ENCODE measurements around the gene ANP32B. TPM values are rescaled to one million over a fixed set of nuclear protein-coding genes. Genes with fewer than 3 reads are reported as not detected.
A peak's percentile ranks its signal among the peaks of the same experiment; 100 is the strongest.

The ANP32B gene
- total RNA-seq, 1 donor from 2014 or later = 108 TPM

DNA sequence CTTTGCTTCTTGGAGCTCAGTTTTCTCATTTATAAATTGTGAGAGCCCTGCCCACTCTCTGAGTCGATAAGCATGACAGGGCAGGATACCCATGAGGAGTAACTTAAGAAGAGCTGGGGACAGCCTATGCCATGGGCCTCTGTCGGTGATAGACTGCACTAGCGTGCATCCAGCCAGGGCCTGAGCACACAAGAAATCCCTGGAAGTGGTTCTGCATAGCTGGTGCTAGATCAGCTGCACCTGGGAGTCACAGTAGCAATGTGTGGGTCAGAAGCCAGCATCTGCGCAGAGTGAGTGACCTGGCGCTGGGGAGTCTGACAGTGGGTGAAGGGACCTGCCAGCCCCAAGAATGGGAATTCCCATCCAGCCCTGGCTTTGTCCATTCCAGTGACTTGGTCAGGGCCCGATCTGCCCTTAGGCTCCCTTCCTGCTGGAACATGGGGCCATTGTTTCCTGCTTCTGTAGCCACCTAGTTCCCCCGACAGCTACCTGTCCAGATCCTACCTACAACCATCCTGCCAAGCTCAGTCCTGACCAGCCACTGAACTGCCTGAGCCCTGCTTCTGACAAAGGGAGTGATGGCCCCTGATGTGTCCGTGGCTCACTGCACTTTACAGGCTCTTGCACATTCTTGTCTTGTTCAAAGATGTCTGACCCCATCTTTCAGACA is 37.5 kb downstream of the ANP32B start:
- H3K27me3 Mint-ChIP-seq (ENCODE audit: unreplicated experiment) = peaks cover 2% of the 10 kb centered on the region
- no peaks in the 10 kb centered on the region for H3K9me3 Mint-ChIP-seq (ENCODE audit: unreplicated experiment)
- no peak for TF ChIP-seq CTCF (IDR thresholded peaks at IDR 0.05; ENCODE audit: unreplicated experiment)
- H3K4me3 Mint-ChIP-seq (ENCODE audit: unreplicated experiment) = no peak overlapping the region
- H3K27ac Mint-ChIP-seq (ENCODE audit: unreplicated experiment) = no peak overlapping the region
- H3K36me3 Mint-ChIP-seq (ENCODE audit: low read depth, unreplicated experiment) = peaks cover 11% of the 10 kb centered on the region
- DNase-seq (ENCODE audit: low spot score) = no peak
- H3K4me1 Mint-ChIP-seq (ENCODE audit: unreplicated experiment) = peaks cover 5% of the 10 kb centered on the region

DNA sequence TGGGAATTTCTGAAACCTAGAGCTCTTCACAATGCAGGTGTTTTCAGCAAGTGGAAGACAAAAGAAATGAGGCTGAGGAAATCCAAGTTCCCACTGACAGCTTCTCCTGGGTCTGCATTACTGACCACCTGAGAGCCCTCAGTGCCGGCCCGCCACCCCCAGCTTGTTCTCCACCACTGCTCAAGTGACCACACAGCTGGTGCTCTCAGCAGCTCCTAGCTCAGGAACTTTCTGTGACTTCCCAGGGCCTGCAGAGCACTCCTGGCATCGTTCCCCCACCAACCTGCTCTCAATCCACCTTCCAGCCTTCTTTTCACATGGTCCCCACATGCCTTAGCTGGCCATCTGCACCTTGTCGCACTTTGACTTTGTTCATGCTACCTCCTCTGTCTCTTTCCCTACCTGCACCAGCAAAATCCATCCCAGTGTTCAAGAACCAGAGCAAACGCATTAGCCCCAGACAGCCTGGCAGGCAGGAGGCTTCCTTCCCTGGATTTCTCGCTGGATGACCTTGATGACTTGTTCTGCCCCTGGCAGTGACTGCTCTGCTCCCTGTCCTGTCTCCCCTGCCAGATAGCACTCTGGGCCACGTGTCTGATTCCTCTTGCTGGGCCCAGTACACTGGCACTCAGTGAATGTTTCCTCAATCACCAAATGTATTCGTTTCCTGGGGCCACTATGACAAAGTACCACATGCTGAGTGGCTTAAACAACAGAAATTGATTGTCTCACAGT is 38.3 kb downstream of the ANP32B start:
- DNase-seq (ENCODE audit: low spot score) = no peak
- no peak overlapping the region for H3K27ac Mint-ChIP-seq (ENCODE audit: unreplicated experiment)
- no peak for TF ChIP-seq CTCF (IDR thresholded peaks at IDR 0.05; ENCODE audit: unreplicated experiment)
- no peaks in the 10 kb centered on the region for H3K9me3 Mint-ChIP-seq (ENCODE audit: unreplicated experiment)
- peaks cover 2% of the 10 kb centered on the region for H3K27me3 Mint-ChIP-seq (ENCODE audit: unreplicated experiment)
- peaks cover 5% of the 10 kb centered on the region for H3K36me3 Mint-ChIP-seq (ENCODE audit: low read depth, unreplicated experiment)
- H3K4me1 Mint-ChIP-seq (ENCODE audit: unreplicated experiment) = peaks cover 14% of the 10 kb centered on the region
- no peak overlapping the region for H3K4me3 Mint-ChIP-seq (ENCODE audit: unreplicated experiment)

DNA sequence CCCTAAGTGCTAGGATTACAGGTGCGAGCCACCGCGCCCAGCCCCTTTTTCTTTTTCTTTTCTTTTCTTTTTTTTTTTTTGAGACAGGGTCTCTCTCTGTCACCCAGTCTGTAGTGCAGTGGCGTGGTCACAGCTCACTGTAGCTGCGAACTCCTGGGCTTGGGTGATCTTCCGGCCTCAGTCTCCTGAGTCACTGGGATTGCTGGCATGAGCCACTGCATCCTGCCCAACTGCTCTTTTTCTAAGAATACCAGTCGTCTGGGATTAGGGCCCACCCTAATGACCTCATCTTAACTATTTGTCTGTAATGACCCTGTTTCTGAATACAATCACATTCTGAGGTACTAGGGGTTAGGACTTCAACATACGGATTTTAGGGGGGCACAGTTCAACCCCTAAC is 39.3 kb downstream of the ANP32B start:
- Mint-ChIP-seq H3K27ac (ENCODE audit: unreplicated experiment) (peak overlapping the region; percentile 36), H3K36me3 (ENCODE audit: low read depth, unreplicated experiment) (peaks cover 4% of the 10 kb centered on the region), H3K27me3 (ENCODE audit: unreplicated experiment) (peaks cover 2% of the 10 kb centered on the region), H3K9me3 (ENCODE audit: unreplicated experiment) (no peaks in the 10 kb centered on the region), H3K4me1 (ENCODE audit: unreplicated experiment) (peaks cover 15% of the 10 kb centered on the region), H3K4me3 (ENCODE audit: unreplicated experiment) (no peak overlapping the region)
- DNase-seq (ENCODE audit: low spot score) = no peak
- no peak for TF ChIP-seq CTCF (IDR thresholded peaks at IDR 0.05; ENCODE audit: unreplicated experiment)

- Mint-ChIP-seq H3K27me3 (ENCODE audit: unreplicated experiment) (peaks cover 2% of the 10 kb centered on the region), H3K9me3 (ENCODE audit: unreplicated experiment) (no peaks in the 10 kb centered on the region), H3K4me1 (ENCODE audit: unreplicated experiment) (peaks cover 15% of the 10 kb centered on the region), H3K27ac (ENCODE audit: unreplicated experiment) (no peak overlapping the region), H3K4me3 (ENCODE audit: unreplicated experiment) (peak overlapping the region; percentile 24), H3K36me3 (ENCODE audit: low read depth, unreplicated experiment) (no peaks in the 10 kb centered on the region)
- DNase-seq (ENCODE audit: low spot score) = no peak
- no peak for TF ChIP-seq CTCF (IDR thresholded peaks at IDR 0.05; ENCODE audit: unreplicated experiment)
Observed at GRCh38 chr9:98024702-98025101, 41.6 kb downstream of the ANP32B start.

DNA sequence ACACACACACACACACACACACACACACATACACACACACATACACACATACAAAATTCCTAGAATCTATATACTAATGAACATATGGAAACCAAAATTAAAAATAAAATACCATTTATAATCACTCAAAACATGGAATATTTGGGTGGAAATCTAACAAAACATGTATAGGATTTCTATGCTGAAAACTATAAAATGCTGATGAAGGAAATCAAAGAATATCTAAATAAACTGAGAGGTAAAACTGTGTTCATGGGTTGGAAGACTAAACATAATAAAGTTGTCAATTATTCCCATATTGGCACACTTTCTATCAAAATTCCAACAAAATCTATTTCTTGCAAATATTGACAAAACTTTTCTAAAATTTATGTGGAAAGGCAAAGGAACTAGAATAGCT is 48.0 kb downstream of the ANP32B start:
- H3K36me3 Mint-ChIP-seq (ENCODE audit: low read depth, unreplicated experiment) = no peaks in the 10 kb centered on the region
- peaks cover 2% of the 10 kb centered on the region for H3K27me3 Mint-ChIP-seq (ENCODE audit: unreplicated experiment)
- H3K27ac Mint-ChIP-seq (ENCODE audit: unreplicated experiment) = no peak overlapping the region
- DNase-seq (ENCODE audit: low spot score) = no peak
- no peaks in the 10 kb centered on the region for H3K9me3 Mint-ChIP-seq (ENCODE audit: unreplicated experiment)
- TF ChIP-seq CTCF (IDR thresholded peaks at IDR 0.05; ENCODE audit: unreplicated experiment) = no peak
- H3K4me1 Mint-ChIP-seq (ENCODE audit: unreplicated experiment) = peaks cover 7% of the 10 kb centered on the region
- no peak overlapping the region for H3K4me3 Mint-ChIP-seq (ENCODE audit: unreplicated experiment)

All from endothelial cell (in vitro differentiated cells).